HEK293T (cell line): ENCODE measurements around the gene TRIM33.

ENCODE experiments used
- BHLHE40 ChIP-seq: fragments of 450-650 bp; IDR thresholded peaks from 2 replicates; pipeline ENCODE4 v1.6.1; 2016; ENCODE audit warnings: mild to moderate bottlenecking, moderate library complexity, borderline replicate concordance
- CTBP1 ChIP-seq: fragments of 450-650 bp; IDR thresholded peaks from 2 replicates; pipeline ENCODE4 v1.6.1; 2016; ENCODE audit warnings: borderline replicate concordance
- ELF4 ChIP-seq: fragments of 450-650 bp; IDR thresholded peaks from 2 replicates; pipeline ENCODE4 v1.6.1; 2017; ENCODE audit warnings: antibody characterized with exemption
- FOXA1 ChIP-seq: fragments of 450-650 bp; IDR thresholded peaks from 2 replicates; pipeline ENCODE4 v1.6.1; 2016; ENCODE audit warnings: mild to moderate bottlenecking
- FOXK2 ChIP-seq: fragments of 450-650 bp; IDR thresholded peaks from 2 replicates; pipeline ENCODE4 v1.6.1; 2016; ENCODE audit warnings: mild to moderate bottlenecking
- FOXM1 ChIP-seq: fragments of 450-650 bp; IDR thresholded peaks from 2 replicates; pipeline ENCODE4 v1.6.1; 2017; ENCODE audit warnings: mild to moderate bottlenecking, borderline replicate concordance
- HDGF ChIP-seq: fragments of 450-650 bp; IDR thresholded peaks from 2 replicates; pipeline ENCODE4 v1.6.1; 2017; ENCODE audit warnings: antibody characterized with exemption, borderline replicate concordance
- TARDBP ChIP-seq: fragments of 450-650 bp; IDR thresholded peaks from 2 replicates; pipeline ENCODE4 v1.6.1; 2016
- ZNF384 ChIP-seq: fragments of 450-650 bp; IDR thresholded peaks from 2 replicates; pipeline ENCODE4 v1.6.1; 2016

DNA sequence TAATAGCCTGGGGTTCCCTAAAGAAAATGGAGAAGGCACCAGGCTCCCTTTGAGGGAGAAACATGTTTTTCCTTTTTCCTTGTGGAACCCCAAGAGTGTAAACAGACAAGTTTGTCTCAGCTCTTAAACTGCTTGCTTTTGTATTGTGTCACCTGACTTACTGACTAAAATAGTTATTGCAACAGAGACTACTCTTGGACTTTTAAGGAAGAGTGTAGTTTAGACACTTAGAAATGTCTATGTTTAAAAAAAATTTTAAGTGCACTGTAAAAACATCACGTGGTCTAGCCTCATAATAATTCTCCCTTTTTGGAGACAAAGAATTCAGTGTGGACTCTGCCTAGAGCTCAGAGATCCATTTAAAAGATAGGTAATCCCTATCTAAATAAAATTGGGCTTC is 141.1 kb downstream of the TRIM33 start:
- TF ChIP-seq FOXK2 = no peak
- TF ChIP-seq TARDBP = no peak
- TF ChIP-seq FOXM1 = no peak
- TF ChIP-seq ELF4 = no peak
- no peak for TF ChIP-seq FOXA1
- no peak for TF ChIP-seq HDGF
- no peak for TF ChIP-seq ZNF384
- TF ChIP-seq BHLHE40 = no peak
- no peak for TF ChIP-seq CTBP1
